ENCODE measurements around the gene POU4F1. TPM values are rescaled to one million over a fixed set of nuclear protein-coding genes. Genes with fewer than 3 reads are reported as not detected.

POU4F1 gene
- polyA plus RNA-seq, 1 donor from 2014 or later: not detected

DNA sequence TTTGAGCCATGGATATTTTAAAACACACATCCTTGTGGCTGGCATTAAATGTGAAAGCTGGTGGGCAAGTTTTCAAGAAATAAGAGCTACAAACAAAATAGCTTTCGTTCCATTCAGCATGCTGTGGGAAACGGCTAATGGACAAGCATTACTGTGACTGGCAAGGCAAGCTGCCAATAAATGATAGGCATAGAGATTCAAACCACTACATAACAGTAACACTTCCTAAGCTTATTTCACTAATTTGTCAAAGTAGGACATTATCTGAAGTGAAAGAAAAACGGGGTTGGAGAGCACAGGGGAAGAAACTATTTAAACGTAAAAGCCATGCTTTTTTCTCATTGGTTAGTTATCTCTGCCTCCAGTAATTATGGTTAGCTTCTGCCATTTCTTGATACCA, 29.6 kb upstream of the POU4F1 start:
- no peaks in the 10 kb centered on the region for H3F3A ChIP-seq (ENCODE audit: insufficient read depth, low read length, poor library complexity, severe bottlenecking)
- H3K79me2 ChIP-seq (replicated peaks; ENCODE audit: insufficient read depth, low read length): no peaks in the 10 kb centered on the region
- H2AFZ ChIP-seq (ENCODE audit: low read depth, low read length): no peak overlapping the region
- H3K27me3 ChIP-seq (ENCODE audit: insufficient read depth, low read depth, low read length): no peaks in the 10 kb centered on the region
- no peaks in the 10 kb centered on the region for H3K9me2 ChIP-seq (ENCODE audit: insufficient read depth, low read length)
- H3K9me3 ChIP-seq (ENCODE audit: low read length): no peaks in the 10 kb centered on the region
- TF ChIP-seq, protein P1, sequence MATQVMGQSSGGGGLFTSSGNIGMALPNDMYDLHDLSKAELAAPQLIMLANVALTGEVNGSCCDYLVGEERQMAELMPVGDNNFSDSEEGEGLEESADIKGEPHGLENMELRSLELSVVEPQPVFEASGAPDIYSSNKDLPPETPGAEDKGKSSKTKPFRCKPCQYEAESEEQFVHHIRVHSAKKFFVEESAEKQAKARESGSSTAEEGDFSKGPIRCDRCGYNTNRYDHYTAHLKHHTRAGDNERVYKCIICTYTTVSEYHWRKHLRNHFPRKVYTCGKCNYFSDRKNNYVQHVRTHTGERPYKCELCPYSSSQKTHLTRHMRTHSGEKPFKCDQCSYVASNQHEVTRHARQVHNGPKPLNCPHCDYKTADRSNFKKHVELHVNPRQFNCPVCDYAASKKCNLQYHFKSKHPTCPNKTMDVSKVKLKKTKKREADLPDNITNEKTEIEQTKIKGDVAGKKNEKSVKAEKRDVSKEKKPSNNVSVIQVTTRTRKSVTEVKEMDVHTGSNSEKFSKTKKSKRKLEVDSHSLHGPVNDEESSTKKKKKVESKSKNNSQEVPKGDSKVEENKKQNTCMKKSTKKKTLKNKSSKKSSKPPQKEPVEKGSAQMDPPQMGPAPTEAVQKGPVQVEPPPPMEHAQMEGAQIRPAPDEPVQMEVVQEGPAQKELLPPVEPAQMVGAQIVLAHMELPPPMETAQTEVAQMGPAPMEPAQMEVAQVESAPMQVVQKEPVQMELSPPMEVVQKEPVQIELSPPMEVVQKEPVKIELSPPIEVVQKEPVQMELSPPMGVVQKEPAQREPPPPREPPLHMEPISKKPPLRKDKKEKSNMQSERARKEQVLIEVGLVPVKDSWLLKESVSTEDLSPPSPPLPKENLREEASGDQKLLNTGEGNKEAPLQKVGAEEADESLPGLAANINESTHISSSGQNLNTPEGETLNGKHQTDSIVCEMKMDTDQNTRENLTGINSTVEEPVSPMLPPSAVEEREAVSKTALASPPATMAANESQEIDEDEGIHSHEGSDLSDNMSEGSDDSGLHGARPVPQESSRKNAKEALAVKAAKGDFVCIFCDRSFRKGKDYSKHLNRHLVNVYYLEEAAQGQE (IDR thresholded peaks at IDR 0.05; ENCODE audit: borderline replicate concordance): no peak
- TF ChIP-seq MXI1 (conservative IDR thresholded peaks at IDR 0.05; ENCODE audit: poor library complexity, severe bottlenecking) (no peak), TAF1 (IDR thresholded peaks at IDR 0.05; ENCODE audit: low read depth) (no peak), RAD21 (conservative IDR thresholded peaks at IDR 0.05) (no peak), POLR2AphosphoS5 (IDR thresholded peaks at IDR 0.05) (no peak), SMC3 (conservative IDR thresholded peaks at IDR 0.05; ENCODE audit: poor library complexity) (no peak), EP300 (conservative IDR thresholded peaks at IDR 0.05; ENCODE audit: poor library complexity, severe bottlenecking) (no peak), EZH2 (IDR thresholded peaks at IDR 0.05; ENCODE audit: borderline replicate concordance, insufficient read depth, low read length, poor library complexity, severe bottlenecking) (no peak)
- TF ChIP-seq, protein P2, sequence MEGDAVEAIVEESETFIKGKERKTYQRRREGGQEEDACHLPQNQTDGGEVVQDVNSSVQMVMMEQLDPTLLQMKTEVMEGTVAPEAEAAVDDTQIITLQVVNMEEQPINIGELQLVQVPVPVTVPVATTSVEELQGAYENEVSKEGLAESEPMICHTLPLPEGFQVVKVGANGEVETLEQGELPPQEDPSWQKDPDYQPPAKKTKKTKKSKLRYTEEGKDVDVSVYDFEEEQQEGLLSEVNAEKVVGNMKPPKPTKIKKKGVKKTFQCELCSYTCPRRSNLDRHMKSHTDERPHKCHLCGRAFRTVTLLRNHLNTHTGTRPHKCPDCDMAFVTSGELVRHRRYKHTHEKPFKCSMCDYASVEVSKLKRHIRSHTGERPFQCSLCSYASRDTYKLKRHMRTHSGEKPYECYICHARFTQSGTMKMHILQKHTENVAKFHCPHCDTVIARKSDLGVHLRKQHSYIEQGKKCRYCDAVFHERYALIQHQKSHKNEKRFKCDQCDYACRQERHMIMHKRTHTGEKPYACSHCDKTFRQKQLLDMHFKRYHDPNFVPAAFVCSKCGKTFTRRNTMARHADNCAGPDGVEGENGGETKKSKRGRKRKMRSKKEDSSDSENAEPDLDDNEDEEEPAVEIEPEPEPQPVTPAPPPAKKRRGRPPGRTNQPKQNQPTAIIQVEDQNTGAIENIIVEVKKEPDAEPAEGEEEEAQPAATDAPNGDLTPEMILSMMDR (IDR thresholded peaks at IDR 0.05; ENCODE audit: poor library complexity, severe bottlenecking): no peak
- no peak overlapping the region for H3K4me3 ChIP-seq (ENCODE audit: low read length)
- H3K9ac ChIP-seq (ENCODE audit: low read length): no peak overlapping the region
- no peaks in the 10 kb centered on the region for H4K20me1 ChIP-seq (ENCODE audit: insufficient read depth)
- H3K27ac ChIP-seq (ENCODE audit: low read length): no peak overlapping the region
- H3K36me3 ChIP-seq (ENCODE audit: insufficient read depth, low read length): peaks cover 11% of the 10 kb centered on the region
- H3K4me2 ChIP-seq (ENCODE audit: low read length): no peak overlapping the region

DNA sequence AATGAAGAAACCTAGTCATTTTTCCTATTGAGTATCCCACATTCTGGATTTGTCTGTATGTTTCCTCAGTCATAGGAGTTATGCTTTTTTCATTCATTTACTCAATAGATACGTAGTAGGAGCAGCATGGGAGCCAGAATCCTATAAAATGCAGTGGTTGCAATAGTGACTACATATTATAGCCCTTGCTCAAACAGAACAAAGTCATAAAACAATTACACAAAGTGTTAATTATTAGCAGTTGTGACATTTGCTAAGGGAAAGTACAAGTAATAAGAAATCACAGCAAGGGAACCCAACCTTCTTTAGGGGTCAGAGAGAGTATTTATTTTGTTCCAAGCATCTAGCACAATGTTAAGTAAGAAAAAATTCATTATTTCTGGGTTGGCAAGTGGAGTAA, 27.7 kb upstream of the POU4F1 start:
- peaks cover 11% of the 10 kb centered on the region for H3K36me3 ChIP-seq (ENCODE audit: insufficient read depth, low read length)
- no peak overlapping the region for H3K4me2 ChIP-seq (ENCODE audit: low read length)
- H3K9me2 ChIP-seq (ENCODE audit: insufficient read depth, low read length): no peaks in the 10 kb centered on the region
- H3K4me3 ChIP-seq (ENCODE audit: low read length): no peak overlapping the region
- H3K9ac ChIP-seq (ENCODE audit: low read length): no peak overlapping the region
- H3K27me3 ChIP-seq (ENCODE audit: insufficient read depth, low read depth, low read length): no peaks in the 10 kb centered on the region
- H3K27ac ChIP-seq (ENCODE audit: low read length): no peak overlapping the region
- no peak for TF ChIP-seq EP300 (conservative IDR thresholded peaks at IDR 0.05; ENCODE audit: poor library complexity, severe bottlenecking)
- H2AFZ ChIP-seq (ENCODE audit: low read depth, low read length): no peak overlapping the region
- H4K20me1 ChIP-seq (ENCODE audit: insufficient read depth): no peaks in the 10 kb centered on the region
- no peaks in the 10 kb centered on the region for H3K79me2 ChIP-seq (replicated peaks; ENCODE audit: insufficient read depth, low read length)
- H3F3A ChIP-seq (ENCODE audit: insufficient read depth, low read length, poor library complexity, severe bottlenecking): no peaks in the 10 kb centered on the region
- no peaks in the 10 kb centered on the region for H3K9me3 ChIP-seq (ENCODE audit: low read length)

DNA sequence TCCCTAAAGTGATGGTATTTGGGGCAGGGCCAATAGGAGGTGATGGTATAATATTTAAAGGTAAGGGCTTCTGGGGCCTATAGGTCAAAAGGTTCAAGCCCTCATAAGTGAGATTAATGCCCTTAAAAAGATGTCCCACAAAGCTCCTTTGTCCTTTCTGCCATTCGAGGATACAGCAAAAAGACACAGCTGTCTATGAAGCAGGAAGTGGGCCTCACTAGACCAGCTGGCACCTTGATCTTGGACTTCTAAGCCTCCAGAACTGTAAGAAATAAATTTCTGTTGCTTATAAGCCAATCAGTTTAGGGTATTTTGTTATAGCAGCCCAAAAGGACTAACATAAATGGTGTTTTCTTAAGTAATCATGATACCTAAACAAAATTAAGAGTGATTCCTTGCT, 27.2 kb upstream of the POU4F1 start:
- H3F3A ChIP-seq (ENCODE audit: insufficient read depth, low read length, poor library complexity, severe bottlenecking): no peaks in the 10 kb centered on the region
- no peaks in the 10 kb centered on the region for H3K79me2 ChIP-seq (replicated peaks; ENCODE audit: insufficient read depth, low read length)
- no peak overlapping the region for H2AFZ ChIP-seq (ENCODE audit: low read depth, low read length)
- H3K9me2 ChIP-seq (ENCODE audit: insufficient read depth, low read length): no peaks in the 10 kb centered on the region
- H3K4me3 ChIP-seq (ENCODE audit: low read length): no peak overlapping the region
- no peak overlapping the region for H3K4me2 ChIP-seq (ENCODE audit: low read length)
- H3K27ac ChIP-seq (ENCODE audit: low read length): no peak overlapping the region
- no peak overlapping the region for H3K9ac ChIP-seq (ENCODE audit: low read length)
- H4K20me1 ChIP-seq (ENCODE audit: insufficient read depth): no peaks in the 10 kb centered on the region
- H3K36me3 ChIP-seq (ENCODE audit: insufficient read depth, low read length): peaks cover 11% of the 10 kb centered on the region
- H3K27me3 ChIP-seq (ENCODE audit: insufficient read depth, low read depth, low read length): no peaks in the 10 kb centered on the region
- no peaks in the 10 kb centered on the region for H3K9me3 ChIP-seq (ENCODE audit: low read length)
- TF ChIP-seq SMC3 (conservative IDR thresholded peaks at IDR 0.05; ENCODE audit: poor library complexity) (no peak), MXI1 (conservative IDR thresholded peaks at IDR 0.05; ENCODE audit: poor library complexity, severe bottlenecking) (no peak), TAF1 (IDR thresholded peaks at IDR 0.05; ENCODE audit: low read depth) (no peak), POLR2AphosphoS5 (IDR thresholded peaks at IDR 0.05) (no peak), EP300 (conservative IDR thresholded peaks at IDR 0.05; ENCODE audit: poor library complexity, severe bottlenecking) (no peak), EZH2 (IDR thresholded peaks at IDR 0.05; ENCODE audit: borderline replicate concordance, insufficient read depth, low read length, poor library complexity, severe bottlenecking) (no peak), RAD21 (conservative IDR thresholded peaks at IDR 0.05) (no peak)
- TF ChIP-seq, protein P1 (IDR thresholded peaks at IDR 0.05; ENCODE audit: borderline replicate concordance): no peak
- TF ChIP-seq, protein P2 (IDR thresholded peaks at IDR 0.05; ENCODE audit: poor library complexity, severe bottlenecking): no peak
